Suprapubic skin (tissue), 4 donors: ENCODE measurements around the gene GALNT18. TPM values are rescaled to one million over a fixed set of nuclear protein-coding genes. Genes with fewer than 3 reads are reported as not detected.

Source experiments
- DNase-seq, 2 donors: peaks; one replicate each; pipeline ENCODE4 v3.0.0-alpha.2; 2019; ENCODE audit warnings: low spot score in 2 of 2
- H3K27ac ChIP-seq: fragments of 200-600 bp; sonication (generic); one replicate; pipeline ENCODE4 v1.5.1; 2019
- H3K27me3 ChIP-seq: fragments of 200-600 bp; sonication (generic); one replicate; pipeline ENCODE4 v1.5.1; 2019
- H3K36me3 ChIP-seq: fragments of 200-600 bp; sonication (generic); one replicate; pipeline ENCODE4 v1.5.1; 2019
- H3K4me1 ChIP-seq: fragments of 200-600 bp; sonication (generic); one replicate; pipeline ENCODE4 v1.5.1; 2019
- H3K4me3 ChIP-seq: fragments of 200-600 bp; sonication (generic); one replicate; pipeline ENCODE4 v1.5.1; 2019; ENCODE audit warnings: mild to moderate bottlenecking
- H3K9me3 ChIP-seq: fragments of 200-600 bp; sonication (generic); one replicate; pipeline ENCODE4 v1.5.1; 2019
- CTCF ChIP-seq, 2 donors: fragments of 200-600 bp in 1 of 2; fragments of 450-650 bp in 1 of 2; sonication (generic) in 1 of 2; IDR thresholded peaks; one replicate each; pipeline ENCODE4 v1.5.1; 2016 to 2019; ENCODE audit warnings: antibody characterized with exemption in 2 of 2, mild to moderate bottlenecking in 1 of 2, moderate library complexity in 1 of 2
- EP300 ChIP-seq: sonication (generic); formaldehyde crosslinking; IDR thresholded peaks from one replicate; pipeline ENCODE4 v1.6.1; 2017; ENCODE audit warnings: antibody characterized with exemption
- POLR2A ChIP-seq, 2 donors: fragments of 450-650 bp; IDR thresholded peaks; one replicate each; pipeline ENCODE4 v1.6.1; 2017; ENCODE audit warnings: antibody characterized with exemption in 2 of 2, mild to moderate bottlenecking in 2 of 2, moderate library complexity in 2 of 2
- POLR2AphosphoS5 ChIP-seq, 3 donors: sonication (generic); formaldehyde crosslinking; IDR thresholded peaks; one replicate each; pipeline ENCODE4 v1.6.1; 2017; ENCODE audit warnings: antibody characterized with exemption in 3 of 3
- WGBS: methylation state at CpG from one replicate; pipeline ENCODE4 v1.1.5; 2018; 5-methylcytosine and 5-hydroxymethylcytosine counted together
- total RNA-seq, 4 donors: library from RNA; depleted of rRNA; stranded (reverse); fragments of >200 nt; gene quantifications; one replicate each; pipeline ENCODE4 v1.1.0, GENCODE V29; 2016

GALNT18 gene
- total RNA-seq, 4 donors from 2014 or later, result 20.6 to 26.0 (median 23.1) TPM

- Histone ChIP-seq H3K36me3 (no peaks in the 10 kb centered on the region), H3K9me3 (no peaks in the 10 kb centered on the region), H3K4me3 (no peak overlapping the region), H3K27me3 (no peaks in the 10 kb centered on the region), H3K4me1 (no peaks in the 10 kb centered on the region), H3K27ac (no peak overlapping the region)
- no peak for DNase-seq
- TF ChIP-seq POLR2AphosphoS5 (IDR thresholded peaks at IDR 0.05) (no peak), CTCF (IDR thresholded peaks at IDR 0.05) (no peak), EP300 (no peak), POLR2A (IDR thresholded peaks at IDR 0.05) (no peak)
Observed at GRCh38 chr11:11602011-11602410, 19.8 kb downstream of the GALNT18 start.

- no peak overlapping the region for H3K27ac ChIP-seq
- H3K4me1 ChIP-seq, result no peaks in the 10 kb centered on the region
- DNase-seq, result no peak
- no peaks in the 10 kb centered on the region for H3K27me3 ChIP-seq
- H3K36me3 ChIP-seq, result no peaks in the 10 kb centered on the region
- no peaks in the 10 kb centered on the region for H3K9me3 ChIP-seq
- no peak overlapping the region for H3K4me3 ChIP-seq
- no peak for TF ChIP-seq POLR2A (IDR thresholded peaks at IDR 0.05)
- no peak for TF ChIP-seq POLR2AphosphoS5 (IDR thresholded peaks at IDR 0.05)
- TF ChIP-seq EP300, result no peak
- TF ChIP-seq CTCF (IDR thresholded peaks at IDR 0.05), result no peak
Observed at GRCh38 chr11:11600288-11600687, 21.5 kb downstream of the GALNT18 start.

DNA sequence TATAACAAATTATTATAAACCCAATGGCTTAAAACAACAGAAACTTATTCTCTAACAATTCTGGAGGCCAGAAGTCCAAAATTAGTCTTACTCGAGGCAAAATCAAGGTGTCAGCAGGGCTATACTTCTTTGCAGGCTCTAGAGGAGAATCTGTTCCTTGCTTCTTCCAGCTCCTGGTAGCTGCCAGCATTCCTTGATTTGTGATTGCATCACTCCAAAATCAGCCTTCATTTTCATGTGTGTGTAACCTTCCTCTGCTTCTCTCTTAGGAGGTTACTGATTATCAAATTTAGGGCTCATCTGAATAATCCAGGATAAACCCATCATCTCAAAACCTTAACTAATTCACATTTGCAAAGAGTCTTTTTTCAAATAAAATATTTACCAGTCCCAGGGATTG is 23.6 kb downstream of the GALNT18 start:
- no peaks in the 10 kb centered on the region for H3K36me3 ChIP-seq
- no peaks in the 10 kb centered on the region for H3K9me3 ChIP-seq
- no peaks in the 10 kb centered on the region for H3K27me3 ChIP-seq
- DNase-seq, result no peak
- H3K4me3 ChIP-seq, result no peak overlapping the region
- 93% methylated on average over 1 of the region's 1 CpG for WGBS
- no peak overlapping the region for H3K27ac ChIP-seq
- no peaks in the 10 kb centered on the region for H3K4me1 ChIP-seq
- TF ChIP-seq POLR2A (IDR thresholded peaks at IDR 0.05) (no peak), CTCF (IDR thresholded peaks at IDR 0.05) (no peak), EP300 (no peak), POLR2AphosphoS5 (IDR thresholded peaks at IDR 0.05) (no peak)

DNA sequence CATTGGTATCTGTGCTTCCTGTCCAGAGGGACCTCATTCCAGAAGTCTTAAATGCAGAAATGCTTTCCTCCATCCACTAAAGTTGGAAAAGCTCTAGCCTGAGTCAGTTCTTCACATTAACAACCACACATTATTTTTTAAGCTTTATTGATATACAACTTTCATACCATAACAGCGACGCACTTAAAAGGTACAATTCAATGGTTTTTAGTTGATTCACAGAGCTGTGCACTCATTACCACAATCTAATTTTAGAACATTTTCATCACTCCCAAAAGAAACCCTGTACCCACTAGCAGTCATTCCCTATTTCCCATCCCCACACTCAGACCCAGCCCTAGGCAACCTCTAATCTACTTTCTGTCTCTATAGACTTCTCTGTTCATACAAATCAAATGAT is 27.6 kb downstream of the GALNT18 start:
- no peak overlapping the region for H3K27ac ChIP-seq

DNA sequence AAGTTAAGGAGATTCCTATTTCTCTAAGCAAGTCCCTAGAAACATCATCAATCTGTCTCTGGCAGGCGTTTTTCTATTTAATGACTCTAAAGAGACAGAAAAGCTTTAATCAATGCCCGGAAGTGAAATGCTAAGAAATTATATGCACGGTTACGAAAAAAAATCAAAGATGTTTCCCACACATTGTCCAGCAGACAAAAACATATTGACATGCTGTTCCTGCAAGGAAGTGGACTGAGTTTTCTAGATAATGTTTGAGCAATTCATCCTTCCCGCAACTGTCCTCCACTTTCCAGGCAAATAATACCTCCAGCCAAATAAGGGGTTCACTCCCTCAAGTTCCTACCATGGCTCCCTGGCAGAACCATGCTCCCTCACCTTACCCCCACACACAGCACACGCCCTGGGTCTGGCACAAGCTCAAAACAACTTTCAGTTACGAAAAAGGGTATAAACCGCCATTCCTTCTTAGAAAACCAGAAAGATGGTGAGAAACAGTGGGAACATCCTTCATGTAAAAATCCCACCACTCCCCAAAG is 29.6 kb downstream of the GALNT18 start:
- H3K27me3 ChIP-seq, result no peaks in the 10 kb centered on the region
- H3K27ac ChIP-seq, result no peak overlapping the region
- H3K4me3 ChIP-seq, result no peak overlapping the region
- no peaks in the 10 kb centered on the region for H3K9me3 ChIP-seq
- TF ChIP-seq CTCF (IDR thresholded peaks at IDR 0.05) (no peak), EP300 (no peak), POLR2A (IDR thresholded peaks at IDR 0.05) (no peak), POLR2AphosphoS5 (IDR thresholded peaks at IDR 0.05) (no peak)
- no peak for DNase-seq
- H3K36me3 ChIP-seq, result no peaks in the 10 kb centered on the region
- 77% methylated on average over 8 of the region's 8 CpGs for WGBS
- H3K4me1 ChIP-seq, result no peaks in the 10 kb centered on the region

More for the DNA sequence above, 27.6 kb downstream of the GALNT18 start:
- H3K4me3 ChIP-seq, result no peak overlapping the region
- H3K27me3 ChIP-seq, result no peaks in the 10 kb centered on the region
- 99% methylated on average over 2 of the region's 2 CpGs for WGBS
- H3K4me1 ChIP-seq, result no peaks in the 10 kb centered on the region
- TF ChIP-seq EP300 (no peak), CTCF (IDR thresholded peaks at IDR 0.05) (no peak), POLR2A (IDR thresholded peaks at IDR 0.05) (no peak)
- H3K9me3 ChIP-seq, result no peaks in the 10 kb centered on the region
- no peaks in the 10 kb centered on the region for H3K36me3 ChIP-seq
- DNase-seq, result no peak
